A673 (cell line): Measurements from ENCODE around the gene CDK12. TPM values are rescaled to one million over a fixed set of nuclear protein-coding genes. Genes with fewer than 3 reads are reported as not detected.

Experiments
- BruUV-seq: library from RNA; stranded (reverse); fragments of 400-500 nt; replicated peaks from 2 replicates; lab custom pipeline; 2021; lab: Mats Ljungman, UMichigan
- CTCF ChIA-PET: fragments of 300-600 bp; sonication (Branson Sonifier 250); formaldehyde crosslinking; loops from one replicate; lab custom pipeline; 2022; ENCODE audit warnings: antibody characterized with exemption; lab: Charles Lee
- POLR2A ChIA-PET: fragments of 300-600 bp; sonication (Branson Sonifier 250); formaldehyde crosslinking; loops from one replicate; lab custom pipeline; 2022; ENCODE audit warnings: antibody characterized with exemption; ENCODE audit not compliant: low non-redundant PET; lab: Charles Lee
- DNase-seq: peaks from one replicate; pipeline ENCODE4 v3.0.0-alpha.2; 2015; ENCODE audit warnings: low spot score
- H3K27ac ChIP-seq: fragments of 200-600 bp; sonication (generic); 2 replicates; pipeline ENCODE4 v1.5.1; 2016; ENCODE audit warnings: mixed run types, low read depth, mild to moderate bottlenecking, mixed read lengths, antibody characterized with exemption, low read length; ENCODE audit not compliant: poor library complexity, severe bottlenecking
- H3K27me3 ChIP-seq: fragments of 200-600 bp; sonication (generic); replicated peaks from 2 replicates; pipeline ENCODE4 v1.6.1; 2017; ENCODE audit warnings: mixed run types, low read depth, mild to moderate bottlenecking, mixed read lengths, antibody characterized with exemption, low read length; ENCODE audit not compliant: insufficient read depth, poor library complexity
- H3K36me3 ChIP-seq: fragments of 200-600 bp; sonication (generic); 2 replicates; pipeline ENCODE4 v1.6.1; 2016; ENCODE audit warnings: mixed run types, mild to moderate bottlenecking, mixed read lengths, antibody characterized with exemption, low read length; ENCODE audit not compliant: insufficient read depth, poor library complexity, severe bottlenecking
- H3K4me1 ChIP-seq: fragments of 200-600 bp; sonication (generic); 2 replicates; pipeline ENCODE4 v1.6.1; 2017; ENCODE audit warnings: mixed run types, mild to moderate bottlenecking, mixed read lengths, antibody characterized with exemption, low read length; ENCODE audit not compliant: insufficient read depth, poor library complexity, severe bottlenecking
- H3K4me3 ChIP-seq: fragments of 200-600 bp; sonication (generic); 2 replicates; pipeline ENCODE4 v1.5.1; 2016; ENCODE audit warnings: low read depth, mixed run types, mild to moderate bottlenecking, mixed read lengths, low read length; ENCODE audit not compliant: poor library complexity, severe bottlenecking
- H3K9me3 ChIP-seq: fragments of 200-600 bp; sonication (generic); 2 replicates; pipeline ENCODE4 v1.6.1; 2016; ENCODE audit warnings: mixed run types, low read depth, mild to moderate bottlenecking, mixed read lengths, antibody characterized with exemption, low read length; ENCODE audit not compliant: poor library complexity, severe bottlenecking
- EZH2 ChIP-seq: fragments of 200-600 bp; sonication (generic); IDR thresholded peaks from 2 replicates; pipeline ENCODE4 v1.6.1; 2017; ENCODE audit warnings: borderline replicate concordance, low read depth, mild to moderate bottlenecking, mixed read lengths, antibody characterized with exemption, low read length; ENCODE audit not compliant: poor library complexity, severe bottlenecking
- intact Hi-C: fragments of 100-400 bp; cut with micrococcal nuclease; formaldehyde crosslinking; loops from one replicate; pipeline ENCODE4 v1.10.0; 2022; ENCODE audit not compliant: unreplicated experiment
- total RNA-seq: library from RNA; stranded (reverse); gene quantifications from 2 replicates; pipeline ENCODE4 v1.2.3, GENCODE V29; 2021
- TF ChIP-seq, protein P1 (sequence below): fragments of 300-800, 200-600 bp; sonication (generic); conservative IDR thresholded peaks from 2 replicates; pipeline ENCODE4 v1.5.1; 2017; ENCODE audit warnings: low read depth, mild to moderate bottlenecking, antibody characterized with exemption, low read length, moderate library complexity, mixed read lengths

Gene CDK12
- total RNA-seq, 1 experiment from 2014 or later: 43.5 TPM

DNA sequence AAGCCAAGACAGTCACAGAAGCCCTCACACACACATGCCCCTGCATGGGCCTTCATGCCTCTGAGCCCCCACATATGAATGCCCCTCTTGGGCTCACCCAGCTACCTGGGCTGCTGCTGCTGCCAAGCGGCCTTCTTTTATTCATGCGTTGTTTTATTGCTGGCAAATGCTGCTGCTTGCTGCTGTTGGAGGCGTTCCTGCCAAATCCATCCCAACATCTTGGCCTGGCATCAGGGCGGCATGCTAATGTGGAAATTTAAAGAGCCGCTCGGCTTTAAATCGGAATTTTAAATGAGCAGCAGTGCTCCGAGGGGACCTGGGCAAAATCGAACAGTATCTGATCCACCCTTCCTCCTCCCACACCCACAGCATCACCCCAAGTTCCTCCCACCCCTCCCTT, 107.4 kb downstream of the CDK12 start:
- POLR2A ChIA-PET: no interaction called here
- Histone ChIP-seq H3K27ac (no peak overlapping the region), H3K27me3 (no peaks in the 10 kb centered on the region), H3K4me1 (no peaks in the 10 kb centered on the region), H3K36me3 (no peaks in the 10 kb centered on the region), H3K4me3 (no peak overlapping the region), H3K9me3 (no peaks in the 10 kb centered on the region)
- TF ChIP-seq, protein P1, sequence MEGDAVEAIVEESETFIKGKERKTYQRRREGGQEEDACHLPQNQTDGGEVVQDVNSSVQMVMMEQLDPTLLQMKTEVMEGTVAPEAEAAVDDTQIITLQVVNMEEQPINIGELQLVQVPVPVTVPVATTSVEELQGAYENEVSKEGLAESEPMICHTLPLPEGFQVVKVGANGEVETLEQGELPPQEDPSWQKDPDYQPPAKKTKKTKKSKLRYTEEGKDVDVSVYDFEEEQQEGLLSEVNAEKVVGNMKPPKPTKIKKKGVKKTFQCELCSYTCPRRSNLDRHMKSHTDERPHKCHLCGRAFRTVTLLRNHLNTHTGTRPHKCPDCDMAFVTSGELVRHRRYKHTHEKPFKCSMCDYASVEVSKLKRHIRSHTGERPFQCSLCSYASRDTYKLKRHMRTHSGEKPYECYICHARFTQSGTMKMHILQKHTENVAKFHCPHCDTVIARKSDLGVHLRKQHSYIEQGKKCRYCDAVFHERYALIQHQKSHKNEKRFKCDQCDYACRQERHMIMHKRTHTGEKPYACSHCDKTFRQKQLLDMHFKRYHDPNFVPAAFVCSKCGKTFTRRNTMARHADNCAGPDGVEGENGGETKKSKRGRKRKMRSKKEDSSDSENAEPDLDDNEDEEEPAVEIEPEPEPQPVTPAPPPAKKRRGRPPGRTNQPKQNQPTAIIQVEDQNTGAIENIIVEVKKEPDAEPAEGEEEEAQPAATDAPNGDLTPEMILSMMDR: no peak
- TF ChIP-seq EZH2: no peak
- no peak for DNase-seq
- BruUV-seq: no TSS peak
- intact Hi-C loops: no loop called here
- CTCF ChIA-PET: no interaction called here

DNA sequence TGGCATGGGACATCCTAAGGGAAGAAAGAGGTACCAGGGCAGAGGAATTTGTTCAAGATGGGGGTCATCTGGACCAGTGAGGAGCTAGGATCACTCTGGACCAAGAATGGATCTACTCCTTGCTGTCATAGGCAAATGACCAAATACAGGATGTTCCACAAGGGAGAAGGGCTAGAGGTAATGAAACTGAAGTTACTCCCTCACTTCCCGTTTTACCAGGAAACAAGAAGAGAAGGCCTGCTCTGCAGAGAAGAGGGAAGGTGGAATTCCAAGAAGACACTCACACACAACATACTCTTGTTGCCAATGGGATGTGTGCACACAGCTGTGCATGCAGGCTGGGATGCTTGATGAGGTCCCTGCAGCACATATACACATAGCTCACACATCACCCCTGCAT, 107.8 kb downstream of the CDK12 start:
- intact Hi-C loops: no loop called here
- no peak overlapping the region for H3K4me3 ChIP-seq
- ChIA-PET CTCF (no interaction called here), POLR2A (no interaction called here)
- BruUV-seq: no TSS peak
- H3K4me1 ChIP-seq: no peaks in the 10 kb centered on the region
- no peaks in the 10 kb centered on the region for H3K36me3 ChIP-seq
- no peak overlapping the region for H3K27ac ChIP-seq
- DNase-seq: no peak
- H3K9me3 ChIP-seq: no peaks in the 10 kb centered on the region
- TF ChIP-seq EZH2: no peak
- TF ChIP-seq, protein P1: no peak
- H3K27me3 ChIP-seq: no peaks in the 10 kb centered on the region

DNA sequence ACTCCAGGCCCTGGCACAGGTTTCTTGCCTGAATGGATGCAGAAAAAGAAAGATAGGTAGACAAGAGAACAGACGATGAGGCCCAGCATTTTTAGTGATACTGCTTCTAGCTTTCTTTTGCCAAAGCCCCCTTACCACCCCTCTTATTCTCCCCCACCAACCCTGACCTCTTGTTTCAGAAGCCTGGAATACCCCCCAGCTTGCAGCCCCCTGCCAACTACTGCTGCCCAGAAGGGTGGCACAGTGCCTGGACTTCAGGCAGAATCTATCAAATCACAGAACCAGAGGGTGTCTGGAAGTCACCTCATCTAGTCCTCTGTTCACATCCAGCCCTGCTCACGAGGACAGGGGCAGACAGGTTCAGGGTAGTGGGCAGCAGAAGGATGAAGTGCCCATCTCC, 110.8 kb downstream of the CDK12 start:
- Histone ChIP-seq H3K9me3 (no peaks in the 10 kb centered on the region), H3K4me1 (no peaks in the 10 kb centered on the region), H3K27me3 (no peaks in the 10 kb centered on the region), H3K36me3 (no peaks in the 10 kb centered on the region), H3K27ac (no peak overlapping the region), H3K4me3 (no peak overlapping the region)
- no TSS peak for BruUV-seq
- TF ChIP-seq, protein P1: no peak
- no peak for TF ChIP-seq EZH2
- ChIA-PET CTCF (no interaction called here), POLR2A (no interaction called here)
- intact Hi-C loops: no loop called here
- DNase-seq: no peak
